ENCODE measurements around the gene XCL1. TPM values are rescaled to one million over a fixed set of nuclear protein-coding genes. Genes with fewer than 3 reads are reported as not detected.
"Not testable (repeated sequence)": the region's sequence is repeated elsewhere in the genome, so short reads cannot be mapped to it uniquely, and the experiment has no call there.

The XCL1 gene
- total RNA-seq, result 1 to 10 TPM in 1 of 2 donors, not detected in 1; 5.9 TPM

- not testable (repeated sequence) for H3K27ac Mint-ChIP-seq
Measured at GRCh38 chr1:168576245-168576688, at the start of gene XCL1. TSS of gene XCL1 (plus strand) at chr1:168576605. CDS start at chr1:168576638, 33 bp downstream.

GRCh38 chr1:168529518-168529917 lies 46.9 kb upstream of the XCL1 start:
- Mint-ChIP-seq H3K36me3 (peaks cover 0 to under 1% of the 10 kb centered on the region in 2 donors), H3K27ac (no peak overlapping the region)
- no peak for ATAC-seq

More at GRCh38 chr1:168576245-168576688, at the start of gene XCL1:
- not testable (repeated sequence) for H3K36me3 Mint-ChIP-seq; DNase-seq (ENCODE audit: low spot score in 2 of 2); H3K9me3 Mint-ChIP-seq
- peak; percentile 40 to 80 for ATAC-seq

GRCh38 chr1:168531615-168532345 lies 44.6 kb upstream of the XCL1 start:
- peak; percentile 90 to 97 for ATAC-seq
- Mint-ChIP-seq H3K27ac (peak overlapping the region in 1 of 2 donors; percentile 52), H3K36me3 (no peaks in the 10 kb centered on the region), H3K9me3 (peaks cover 0 to 5% of the 10 kb centered on the region in 2 donors)
- DNase-seq (ENCODE audit: low spot score in 2 of 2), result no peak

More at GRCh38 chr1:168529518-168529917, 46.9 kb upstream of the XCL1 start:
- DNase-seq (ENCODE audit: low spot score in 2 of 2), result no peak
- peaks cover 0 to under 1% of the 10 kb centered on the region in 2 donors for H3K9me3 Mint-ChIP-seq

GRCh38 chr1:168535536-168535935 lies 40.9 kb upstream of the XCL1 start:
- DNase-seq (ENCODE audit: low spot score in 2 of 2) (no peak), ATAC-seq (peak; percentile 28 to 46)
- Mint-ChIP-seq H3K9me3 (peaks cover 3 to 18% of the 10 kb centered on the region in 2 donors), H3K27ac (peak overlapping the region in 1 of 2 donors; percentile 71), H3K36me3 (peaks cover 0 to 7% of the 10 kb centered on the region in 2 donors)

- H3K36me3 Mint-ChIP-seq; ATAC-seq; H3K27ac Mint-ChIP-seq; DNase-seq (ENCODE audit: low spot score in 2 of 2): not testable (repeated sequence)
- peaks cover 3 to 18% of the 10 kb centered on the region in 2 donors for H3K9me3 Mint-ChIP-seq
Measured at GRCh38 chr1:168540798-168541197, 35.6 kb upstream of the XCL1 start.

- not testable (repeated sequence) for DNase-seq (ENCODE audit: low spot score in 2 of 2); H3K27ac Mint-ChIP-seq; H3K36me3 Mint-ChIP-seq; ATAC-seq
- peaks cover 0 to 11% of the 10 kb centered on the region in 2 donors for H3K9me3 Mint-ChIP-seq
Measured at GRCh38 chr1:168542978-168543377, 33.4 kb upstream of the XCL1 start.

GRCh38 chr1:168543840-168544498 lies 32.4 kb upstream of the XCL1 start, which contains the start of gene XCL2:
TSS of gene XCL2 (minus strand) at chr1:168543997. CDS start at chr1:168543964, 33 bp downstream.
- peak in 1 of 2 donors; percentile 60 for ATAC-seq
- not testable (repeated sequence) for DNase-seq (ENCODE audit: low spot score in 2 of 2); H3K27ac Mint-ChIP-seq; H3K36me3 Mint-ChIP-seq; H3K9me3 Mint-ChIP-seq

GRCh38 chr1:168545678-168546552 lies 30.5 kb upstream of the XCL1 start:
- not testable (repeated sequence) for H3K36me3 Mint-ChIP-seq; H3K9me3 Mint-ChIP-seq; ATAC-seq; H3K27ac Mint-ChIP-seq; DNase-seq (ENCODE audit: low spot score in 2 of 2)

GRCh38 chr1:168546553-168546895 lies 29.9 kb upstream of the XCL1 start:
- H3K9me3 Mint-ChIP-seq; ATAC-seq; H3K36me3 Mint-ChIP-seq; H3K27ac Mint-ChIP-seq; DNase-seq (ENCODE audit: low spot score in 2 of 2): not testable (repeated sequence)

GRCh38 chr1:168550971-168551370 lies 25.4 kb upstream of the XCL1 start:
- ATAC-seq (no peak), DNase-seq (ENCODE audit: low spot score in 2 of 2) (no peak)
- H3K36me3 Mint-ChIP-seq, result no peaks in the 10 kb centered on the region
- H3K27ac Mint-ChIP-seq, result no peak overlapping the region
- peaks cover 0 to 8% of the 10 kb centered on the region in 2 donors for H3K9me3 Mint-ChIP-seq

- peaks cover 0 to 8% of the 10 kb centered on the region in 2 donors for H3K9me3 Mint-ChIP-seq
- ATAC-seq, result no peak
- H3K36me3 Mint-ChIP-seq, result no peaks in the 10 kb centered on the region
- no peak for DNase-seq (ENCODE audit: low spot score in 2 of 2)
- no peak overlapping the region for H3K27ac Mint-ChIP-seq
Measured at GRCh38 chr1:168551688-168552087, 24.7 kb upstream of the XCL1 start.

- ATAC-seq (no peak), DNase-seq (ENCODE audit: low spot score in 2 of 2) (no peak)
- Mint-ChIP-seq H3K9me3 (peaks cover 0 to 3% of the 10 kb centered on the region in 2 donors), H3K36me3 (no peaks in the 10 kb centered on the region), H3K27ac (peak overlapping the region in 1 of 2 donors; percentile 77)
Measured at GRCh38 chr1:168552961-168553360, 23.4 kb upstream of the XCL1 start.

- no peaks in the 10 kb centered on the region for H3K36me3 Mint-ChIP-seq
- ATAC-seq (peak; percentile 16 to 30), DNase-seq (ENCODE audit: low spot score in 2 of 2) (no peak)
- H3K9me3 Mint-ChIP-seq, result peaks cover 0 to 3% of the 10 kb centered on the region in 2 donors
- no peak overlapping the region for H3K27ac Mint-ChIP-seq
Measured at GRCh38 chr1:168553680-168554553, 22.5 kb upstream of the XCL1 start.

GRCh38 chr1:168554603-168555483 lies 21.6 kb upstream of the XCL1 start:
- ATAC-seq (peak in 1 of 2 donors; percentile 31), DNase-seq (ENCODE audit: low spot score in 2 of 2) (no peak)
- Mint-ChIP-seq H3K27ac (no peak overlapping the region), H3K36me3 (no peaks in the 10 kb centered on the region), H3K9me3 (peaks cover 0 to 3% of the 10 kb centered on the region in 2 donors)
